GM21528 (cell line): ENCODE results near the gene CSNK1D.

Experiments
- ATAC-seq: cut with Tn5 transposase; IDR thresholded peaks from one replicate; pipeline ENCODE4 v1.9.1; 2021; ENCODE audit warnings: mild to moderate bottlenecking, moderate library complexity; ENCODE audit not compliant: unreplicated experiment, low FRiP score

Gene CSNK1D

DNA sequence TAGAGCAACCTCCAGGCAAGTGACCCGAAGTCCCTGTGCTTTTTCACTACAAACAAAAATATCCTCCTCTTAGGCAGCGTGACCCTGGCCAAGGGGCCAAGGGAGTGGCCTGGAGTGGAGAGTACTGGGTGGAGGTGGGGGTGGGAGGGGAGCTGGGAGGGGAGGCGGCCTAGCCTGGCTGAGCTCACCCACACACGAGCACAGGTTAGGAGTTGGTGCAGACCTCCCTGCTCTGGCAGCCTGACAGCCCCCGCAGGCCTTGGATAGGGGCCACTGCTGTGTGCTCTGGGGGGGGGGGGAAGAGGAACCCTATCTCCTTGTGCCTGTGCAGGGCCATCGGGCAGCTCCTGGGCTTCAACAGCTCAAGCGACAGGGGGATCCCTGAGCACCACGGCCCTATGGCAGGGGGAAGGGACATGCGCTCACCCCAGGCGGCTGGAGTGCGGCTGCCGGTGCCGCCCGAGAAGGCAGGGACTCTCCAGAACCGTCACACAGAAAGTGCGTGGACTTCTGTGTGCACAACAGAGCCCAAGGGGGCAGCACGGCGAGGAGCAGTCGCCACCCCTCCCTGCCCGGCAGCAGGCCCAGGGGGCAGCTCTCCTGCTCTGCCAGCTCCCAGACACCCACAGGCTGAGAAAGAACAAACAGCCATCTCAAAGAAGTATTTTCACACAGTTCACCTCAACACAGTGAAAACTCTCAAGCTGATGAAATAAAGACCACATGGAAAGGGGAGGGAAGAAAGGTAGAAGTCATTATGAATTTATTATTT lies 31.4 kb downstream of the CSNK1D start:
- no peak for ATAC-seq

DNA sequence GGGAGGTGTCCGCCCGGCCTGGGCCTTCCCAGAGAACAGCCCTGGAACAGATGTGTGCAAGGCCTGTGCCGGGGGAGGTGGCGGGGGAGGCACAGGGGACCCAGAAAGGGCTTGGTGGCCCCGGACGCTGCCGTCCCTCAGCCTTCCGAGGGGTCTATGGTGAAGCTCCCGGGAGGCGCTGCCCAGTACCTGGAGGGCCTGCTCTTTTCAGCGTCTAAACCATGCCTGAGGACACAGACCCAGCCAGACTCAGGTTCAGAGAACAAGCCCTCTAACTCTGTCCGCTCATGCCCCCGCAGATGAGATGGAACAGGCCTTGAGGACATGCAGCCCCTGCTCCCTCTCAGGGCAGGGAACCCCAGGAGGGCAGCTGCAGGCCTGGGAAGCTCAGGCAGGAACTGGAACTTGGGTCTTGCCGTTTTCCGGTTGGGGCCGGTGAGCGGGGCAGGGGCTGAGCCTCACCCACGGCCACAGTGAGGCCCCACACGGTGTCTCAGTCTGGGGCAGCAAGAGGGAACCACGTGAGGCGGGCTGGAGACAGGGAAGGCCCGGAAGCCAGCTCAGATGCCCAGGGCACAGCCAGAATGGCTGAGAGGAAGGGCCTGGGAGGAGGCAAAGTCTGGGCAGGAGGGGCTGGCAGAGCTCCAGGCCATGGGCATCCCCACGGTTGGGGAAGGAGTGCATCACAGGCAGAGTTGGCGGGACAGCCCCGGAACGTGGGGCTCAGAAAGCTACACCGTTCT lies 32.1 kb downstream of the CSNK1D start:
- ATAC-seq = no peak

DNA sequence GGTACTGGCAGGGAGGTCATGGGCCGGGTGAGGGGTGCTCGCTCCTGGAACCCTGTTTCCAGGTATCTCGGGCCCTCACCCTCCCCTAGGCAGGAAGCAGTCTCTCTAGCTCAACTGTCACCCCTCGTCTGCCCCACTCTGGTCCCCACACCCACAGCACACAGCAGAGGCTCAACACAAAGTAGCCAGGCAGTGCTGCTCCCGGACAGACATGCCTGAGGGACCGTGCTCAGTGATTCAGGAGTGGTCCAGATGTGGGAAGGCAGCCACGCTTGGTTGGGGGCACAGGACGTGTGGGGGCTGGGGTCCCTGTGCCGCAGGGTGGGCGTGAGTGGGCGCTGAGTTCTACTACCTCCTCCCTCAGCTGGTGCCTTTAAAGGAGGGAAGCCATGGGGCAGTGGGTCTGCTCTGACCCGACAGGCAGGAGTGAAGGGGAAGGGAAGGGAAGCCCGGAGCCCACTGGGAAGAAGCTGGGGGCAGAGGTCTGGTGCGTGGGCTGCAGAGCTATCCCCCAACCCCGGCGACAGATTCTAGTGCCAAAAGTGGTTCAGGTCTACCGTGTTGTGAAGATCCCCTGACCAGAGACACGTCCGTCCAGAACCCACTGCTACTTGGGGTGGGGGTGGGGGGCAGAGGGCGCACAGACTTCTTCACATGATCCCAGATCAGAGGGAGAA lies 32.9 kb downstream of the CSNK1D start:
- ATAC-seq = no peak

DNA sequence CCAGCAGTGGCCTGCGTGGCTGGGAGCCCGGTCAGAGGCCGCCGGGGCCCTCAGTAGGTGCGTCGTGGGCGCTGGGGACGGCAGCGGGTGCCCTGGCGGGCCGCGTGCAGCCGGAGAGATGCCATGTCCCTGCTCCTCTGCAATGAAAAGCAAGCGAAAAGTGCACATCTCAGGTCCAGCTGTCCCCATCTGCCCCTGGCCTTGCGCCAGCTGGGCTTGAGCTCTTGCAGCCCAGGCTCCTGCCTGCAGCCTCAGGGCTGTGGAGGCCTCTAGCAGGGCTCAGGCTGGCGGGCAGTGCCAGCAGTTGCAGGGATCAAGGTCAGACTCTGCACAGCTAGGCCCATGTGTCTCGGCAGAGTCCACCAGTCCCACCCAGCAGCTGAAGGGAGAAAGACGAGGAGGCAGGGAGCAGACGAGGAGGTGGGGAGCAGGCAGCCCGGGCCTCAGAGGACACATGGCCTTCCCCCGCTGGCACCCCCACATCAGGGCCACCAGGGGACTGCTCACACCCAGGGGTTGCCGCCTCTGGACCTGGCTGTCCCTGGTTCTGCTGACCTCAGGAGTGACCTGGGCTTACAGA lies 33.5 kb downstream of the CSNK1D start:
- no peak for ATAC-seq

DNA sequence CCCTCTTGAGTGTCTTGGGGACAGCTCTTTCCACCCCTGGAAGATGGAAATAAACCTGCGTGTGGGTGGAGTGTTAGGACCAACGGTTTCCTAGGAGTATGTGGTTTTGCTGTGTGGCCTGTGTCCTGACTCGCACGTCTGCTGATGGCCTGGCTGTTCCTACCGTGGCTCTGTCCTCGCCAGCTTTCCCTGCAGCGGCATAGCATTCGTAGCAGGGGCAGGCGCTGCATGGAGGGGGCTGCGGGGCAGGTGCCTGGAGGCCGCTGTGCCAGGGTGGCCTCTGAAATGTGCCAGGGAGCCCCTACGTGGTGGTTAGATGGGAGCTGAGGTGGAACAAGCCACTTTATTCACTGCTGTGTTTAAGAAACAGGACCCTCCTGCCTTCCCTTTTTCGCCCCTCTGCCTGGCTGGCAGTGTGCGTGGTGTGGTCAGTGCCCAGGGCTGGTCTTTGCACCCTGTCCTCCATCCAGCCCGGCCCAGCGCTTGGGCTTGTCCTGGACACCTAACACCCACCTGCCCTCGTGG lies 34.0 kb downstream of the CSNK1D start:
- ATAC-seq = no peak

DNA sequence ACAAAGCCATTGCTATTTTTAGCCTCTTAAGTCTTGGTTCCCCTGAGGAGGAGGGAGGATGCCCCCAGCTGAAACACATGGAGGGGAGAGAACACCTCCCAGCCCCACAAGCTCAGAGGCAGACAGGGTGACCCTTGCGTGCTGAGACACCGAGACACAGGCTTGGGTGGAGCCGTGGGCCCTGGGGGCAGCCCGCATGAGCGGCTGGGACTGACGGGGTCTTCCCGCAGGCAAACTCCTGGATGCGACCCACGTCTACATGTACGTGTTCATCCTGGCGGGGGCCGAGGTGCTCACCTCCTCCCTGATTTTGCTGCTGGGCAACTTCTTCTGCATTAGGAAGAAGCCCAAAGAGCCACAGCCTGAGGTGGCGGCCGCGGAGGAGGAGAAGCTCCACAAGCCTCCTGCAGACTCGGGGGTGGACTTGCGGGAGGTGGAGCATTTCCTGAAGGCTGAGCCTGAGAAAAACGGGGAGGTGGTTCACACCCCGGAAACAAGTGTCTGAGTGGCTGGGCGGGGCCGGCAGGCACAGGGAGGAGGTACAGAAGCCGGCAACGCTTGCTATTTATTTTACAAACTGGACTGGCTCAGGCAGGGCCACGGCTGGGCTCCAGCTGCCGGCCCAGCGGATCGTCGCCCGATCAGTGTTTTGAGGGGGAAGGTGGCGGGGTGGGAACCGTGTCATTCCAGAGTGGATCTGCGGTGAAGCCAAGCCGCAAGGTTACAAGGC lies 34.9 kb downstream of the CSNK1D start:
- no peak for ATAC-seq

DNA sequence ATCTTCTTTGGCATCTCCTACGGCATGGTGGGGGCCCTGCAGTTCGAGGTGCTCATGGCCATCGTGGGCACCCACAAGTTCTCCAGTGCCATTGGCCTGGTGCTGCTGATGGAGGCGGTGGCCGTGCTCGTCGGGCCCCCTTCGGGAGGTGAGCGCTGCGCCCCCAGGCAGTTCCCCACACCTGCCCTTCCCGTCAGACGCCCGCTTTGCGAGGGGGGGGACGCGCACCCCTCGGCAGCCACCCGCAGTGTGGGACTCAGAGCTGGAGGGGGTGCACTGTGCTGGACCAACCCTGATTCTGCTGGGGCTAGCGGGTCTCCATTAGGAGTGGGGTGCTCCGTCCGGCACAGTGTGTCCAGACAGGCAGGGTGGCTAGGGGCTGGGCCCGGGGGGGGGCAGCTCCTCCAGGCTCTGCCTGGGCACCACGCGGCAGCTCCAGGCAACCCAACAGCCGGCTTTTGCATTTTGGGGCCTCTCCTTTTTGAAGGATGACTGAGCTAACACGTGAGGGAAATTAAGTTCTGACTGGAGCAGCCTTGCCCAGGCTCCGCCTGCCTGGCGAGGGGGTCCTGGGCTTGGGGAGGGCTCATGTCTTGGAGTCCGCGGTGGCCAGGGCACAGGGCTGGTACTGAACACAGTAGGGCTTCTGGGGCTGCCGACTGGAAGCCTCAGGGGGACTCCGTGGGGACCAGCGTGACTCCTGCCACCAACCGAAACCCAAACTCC lies 35.6 kb downstream of the CSNK1D start:
- ATAC-seq = no peak

DNA sequence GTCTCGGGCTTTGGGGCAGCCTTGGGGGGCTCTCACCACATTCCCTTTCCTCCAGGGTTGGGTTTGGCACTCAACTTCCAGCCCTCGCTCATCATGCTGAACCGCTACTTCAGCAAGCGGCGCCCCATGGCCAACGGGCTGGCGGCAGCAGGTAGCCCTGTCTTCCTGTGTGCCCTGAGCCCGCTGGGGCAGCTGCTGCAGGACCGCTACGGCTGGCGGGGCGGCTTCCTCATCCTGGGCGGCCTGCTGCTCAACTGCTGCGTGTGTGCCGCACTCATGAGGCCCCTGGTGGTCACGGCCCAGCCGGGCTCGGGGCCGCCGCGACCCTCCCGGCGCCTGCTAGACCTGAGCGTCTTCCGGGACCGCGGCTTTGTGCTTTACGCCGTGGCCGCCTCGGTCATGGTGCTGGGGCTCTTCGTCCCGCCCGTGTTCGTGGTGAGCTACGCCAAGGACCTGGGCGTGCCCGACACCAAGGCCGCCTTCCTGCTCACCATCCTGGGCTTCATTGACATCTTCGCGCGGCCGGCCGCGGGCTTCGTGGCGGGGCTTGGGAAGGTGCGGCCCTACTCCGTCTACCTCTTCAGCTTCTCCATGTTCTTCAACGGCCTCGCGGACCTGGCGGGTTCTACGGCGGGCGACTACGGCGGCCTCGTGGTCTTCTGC lies 36.3 kb downstream of the CSNK1D start:
- ATAC-seq = no peak

DNA sequence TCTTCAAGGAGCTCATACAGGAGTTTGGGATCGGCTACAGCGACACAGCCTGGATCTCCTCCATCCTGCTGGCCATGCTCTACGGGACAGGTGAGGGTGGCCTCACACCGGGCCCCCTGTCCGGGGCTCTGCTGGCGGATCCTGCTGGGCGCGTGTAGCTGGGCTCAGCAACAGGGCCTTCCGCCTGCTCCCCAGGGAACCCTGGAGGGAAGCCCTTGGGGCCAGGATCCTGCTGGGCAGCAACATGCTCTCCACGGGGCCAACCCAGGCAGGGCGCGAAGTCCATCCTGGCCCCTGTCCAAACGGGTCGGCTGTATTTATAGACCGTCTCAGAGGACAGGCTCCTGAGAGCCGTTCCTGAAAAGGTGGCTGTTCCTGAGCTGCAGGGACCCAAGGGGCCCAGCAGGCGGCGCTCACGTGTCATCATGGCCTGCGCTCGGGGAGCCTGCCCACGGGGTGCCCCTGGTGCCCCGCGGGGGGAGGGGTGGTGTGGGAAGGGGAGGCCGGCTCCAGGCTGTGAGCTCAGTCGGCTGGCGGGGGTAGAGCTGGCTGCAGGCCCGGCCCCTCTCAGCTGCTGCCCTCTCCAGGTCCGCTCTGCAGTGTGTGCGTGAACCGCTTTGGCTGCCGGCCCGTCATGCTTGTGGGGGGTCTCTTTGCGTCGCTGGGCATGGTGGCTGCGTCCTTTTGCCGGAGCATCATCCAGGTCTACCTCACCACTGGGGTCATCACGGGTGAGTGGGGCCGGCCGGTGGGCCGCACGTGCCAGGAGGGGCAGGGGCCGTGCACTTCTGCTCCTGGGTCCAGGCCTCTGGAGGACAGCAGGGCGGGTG lies 37.1 kb downstream of the CSNK1D start:
- no peak for ATAC-seq

DNA sequence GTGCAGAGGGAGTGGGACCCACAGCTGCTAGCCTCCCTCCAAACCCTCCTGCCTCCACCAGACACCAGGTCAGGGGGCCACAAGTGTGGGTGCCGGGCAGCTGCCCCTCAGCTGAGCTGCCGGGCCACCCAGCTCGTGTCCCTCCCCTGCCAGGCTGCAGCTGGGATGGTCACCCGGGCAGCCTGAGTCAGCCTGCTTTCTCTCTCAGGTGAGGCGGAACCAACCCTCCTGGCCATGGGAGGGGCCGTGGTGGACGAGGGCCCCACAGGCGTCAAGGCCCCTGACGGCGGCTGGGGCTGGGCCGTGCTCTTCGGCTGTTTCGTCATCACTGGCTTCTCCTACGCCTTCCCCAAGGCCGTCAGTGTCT lies 37.7 kb downstream of the CSNK1D start:
- no peak for ATAC-seq

DNA sequence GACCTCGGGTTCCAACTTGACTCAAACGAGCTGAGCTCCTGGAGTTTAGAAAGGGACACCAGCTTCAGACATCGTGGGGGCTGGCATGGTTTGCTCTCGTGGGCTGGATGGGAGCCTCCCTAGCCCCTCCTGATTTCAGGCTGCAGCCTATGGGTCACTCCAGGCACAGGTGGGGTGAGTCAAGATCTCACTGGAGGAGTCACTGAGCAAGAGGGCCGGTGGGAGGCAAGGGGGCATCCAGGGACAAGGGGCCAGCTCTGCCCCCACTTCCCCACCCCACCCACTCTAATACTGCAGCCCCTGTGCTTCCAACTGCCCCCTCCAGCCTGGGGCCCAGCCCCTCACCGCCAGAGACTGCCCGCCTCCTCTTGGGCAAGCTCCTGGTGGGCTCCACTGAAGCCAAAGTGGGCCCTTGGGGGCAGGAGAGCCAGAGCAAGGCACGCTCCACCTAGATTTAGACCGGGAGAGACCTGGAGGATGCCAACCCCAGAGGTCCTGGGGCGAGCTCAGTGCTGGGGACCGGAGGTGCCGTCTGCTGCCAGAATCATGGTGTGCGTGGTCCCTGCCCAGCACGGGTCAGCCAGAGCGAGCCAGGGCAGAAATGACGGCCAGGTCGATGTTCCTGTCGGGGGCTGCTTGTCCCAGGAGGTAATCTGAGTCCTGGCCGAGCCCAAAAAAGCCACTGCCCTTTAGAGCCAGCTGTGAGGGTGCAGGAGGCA lies 38.3 kb downstream of the CSNK1D start:
- ATAC-seq = no peak

DNA sequence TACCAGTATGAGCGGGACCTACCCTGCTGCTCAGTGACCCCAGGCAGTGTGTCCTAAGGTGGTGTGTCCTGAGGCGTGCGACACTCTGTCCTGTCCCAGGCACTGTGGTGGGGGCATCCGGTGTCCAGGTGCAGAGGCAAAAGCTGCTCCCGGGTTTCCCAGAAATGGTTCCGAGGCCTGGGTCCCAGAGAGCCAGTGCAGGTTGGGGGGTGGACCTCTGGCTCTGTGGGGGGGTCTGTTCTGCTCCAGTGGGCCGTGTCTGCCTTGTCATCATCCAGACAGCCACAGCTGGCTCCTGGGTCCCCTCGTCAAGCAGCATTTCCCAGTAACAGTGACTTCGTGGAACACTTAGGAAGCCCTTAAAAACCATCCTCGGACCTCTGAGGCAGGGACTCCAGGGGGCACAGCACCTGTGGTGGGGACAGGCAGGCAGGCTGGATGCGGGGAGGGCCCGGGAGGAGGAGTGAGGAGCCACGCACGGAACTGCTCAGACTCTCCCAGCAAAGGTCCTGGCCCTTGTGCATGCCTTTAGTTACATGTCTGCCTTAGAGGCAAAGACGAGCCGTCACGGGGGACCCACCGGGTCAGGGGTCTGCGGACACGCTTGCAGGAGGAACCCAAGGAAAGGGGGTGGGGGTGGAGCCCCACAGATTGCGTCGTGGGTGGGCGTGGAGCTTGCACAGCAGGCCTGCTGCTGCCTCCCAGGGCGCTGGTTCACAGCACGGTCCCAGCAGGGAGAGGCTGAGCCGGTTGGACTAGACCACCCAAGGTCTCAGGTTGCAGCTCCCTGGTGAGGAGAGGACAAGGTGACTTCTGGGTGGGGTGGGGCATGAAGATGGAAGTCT lies 39.1 kb downstream of the CSNK1D start:
- no peak for ATAC-seq

DNA sequence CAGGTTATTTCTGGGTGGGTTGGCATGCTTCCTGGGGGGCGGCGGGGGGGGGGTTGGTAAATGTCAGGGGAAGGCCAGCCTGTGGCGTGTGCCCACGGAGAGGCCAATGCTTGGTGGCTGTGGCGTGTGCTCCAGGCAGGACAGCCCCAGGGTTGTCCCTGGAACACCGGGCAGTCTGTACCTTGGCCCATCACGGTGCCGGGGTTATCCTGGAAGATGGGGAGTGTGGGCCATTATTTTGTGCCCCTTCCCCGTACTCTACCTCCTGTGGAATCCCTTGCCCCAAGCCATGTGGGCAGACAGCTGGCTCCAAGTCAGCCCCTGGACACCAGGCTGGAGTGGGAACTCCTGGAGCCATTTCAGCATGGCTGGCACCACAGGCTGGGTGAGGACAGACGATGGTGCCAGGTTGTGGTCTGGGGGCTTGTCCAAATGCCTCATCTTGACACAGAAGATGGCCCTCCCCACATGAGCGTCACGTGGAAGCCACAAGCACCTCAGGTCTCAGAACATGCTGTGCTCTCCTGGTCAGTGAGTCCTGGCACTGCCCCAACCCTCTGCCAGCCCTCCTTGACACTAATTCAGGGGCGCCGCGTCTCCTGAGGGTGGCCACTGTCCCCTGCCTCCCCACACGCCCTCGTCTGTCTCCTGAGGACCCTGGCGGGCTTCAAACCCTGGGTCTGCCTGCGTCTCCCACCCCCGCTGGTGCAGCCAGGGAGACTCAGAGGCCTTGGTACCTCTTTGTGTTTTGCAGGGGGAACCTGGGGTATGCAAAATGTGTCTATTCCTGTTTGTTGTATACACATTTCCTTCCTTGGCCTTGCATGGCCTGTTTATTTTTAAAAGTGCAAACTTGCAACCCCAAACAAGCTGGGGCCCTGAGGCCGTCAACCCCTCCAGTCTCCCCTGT lies 40.4 kb downstream of the CSNK1D start:
- no peak for ATAC-seq

DNA sequence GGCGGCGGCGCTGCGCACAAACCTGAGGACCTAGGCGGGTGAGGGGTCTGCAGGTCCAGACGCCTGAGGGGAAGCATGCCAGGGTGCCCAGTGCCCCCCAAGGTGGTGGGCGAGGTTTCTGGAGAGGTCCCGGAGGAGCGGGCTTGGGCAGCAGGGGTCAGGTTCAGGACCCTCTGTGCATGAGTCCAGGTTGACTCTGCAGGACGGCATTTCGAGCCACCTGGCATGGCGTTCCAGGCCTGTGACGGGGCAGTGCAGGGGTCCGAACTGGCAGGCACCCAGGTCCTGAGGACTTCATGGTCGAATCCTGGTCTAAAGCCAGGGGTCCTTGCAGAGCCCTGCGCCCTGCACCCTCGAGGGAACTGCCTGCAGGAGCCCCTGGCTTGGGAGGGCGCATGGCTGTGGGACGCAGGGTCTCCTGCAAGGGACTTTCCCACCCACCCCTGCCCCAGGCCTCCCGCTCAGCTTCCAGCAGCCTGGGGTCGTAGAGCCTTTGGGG lies 41.1 kb downstream of the CSNK1D start:
- ATAC-seq = no peak

DNA sequence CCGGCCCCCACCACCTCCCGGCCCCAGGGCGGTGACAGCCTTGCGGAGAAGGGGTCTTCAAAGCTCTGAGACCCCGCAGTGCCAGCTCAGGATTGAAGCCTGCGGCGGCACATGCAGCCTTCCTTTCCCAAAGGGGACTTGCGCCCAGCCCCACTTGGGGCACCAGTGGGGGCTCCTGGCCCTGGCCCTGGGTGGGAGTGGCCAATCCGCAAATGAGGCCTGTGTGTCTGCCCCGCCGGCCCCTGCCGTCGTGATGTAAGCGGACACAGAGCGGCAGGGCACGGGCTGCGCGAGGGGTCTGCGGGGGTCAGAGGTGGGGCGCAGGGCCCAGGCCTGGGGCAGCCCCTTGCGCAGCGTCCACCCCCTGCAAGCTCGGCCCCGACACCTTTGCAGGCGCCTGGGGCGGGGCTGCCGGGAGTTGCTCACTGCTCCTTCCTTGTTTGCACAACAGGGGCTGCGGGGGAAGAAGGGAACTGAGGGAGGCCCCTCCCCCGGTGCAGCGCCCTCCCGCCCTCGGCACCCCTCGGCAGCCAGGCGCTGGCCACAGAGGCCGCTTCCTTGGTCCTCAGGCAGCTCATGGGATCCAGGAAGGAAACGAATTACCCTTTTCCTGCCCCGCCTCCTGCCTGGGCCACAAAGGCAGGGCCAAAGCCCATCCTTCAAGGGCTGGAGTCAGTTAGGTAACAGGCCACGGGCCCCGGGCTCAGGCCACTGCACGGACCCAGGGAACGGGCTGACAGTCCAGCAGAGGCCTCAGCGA lies 41.8 kb downstream of the CSNK1D start:
- no peak for ATAC-seq
